ENCODE measurements around the gene CD8B2. TPM values are rescaled to one million over a fixed set of nuclear protein-coding genes. Genes with fewer than 3 reads are reported as not detected.

CD8B2 gene
- total RNA-seq, 1 experiment from 2014 or later: not detected

DNA sequence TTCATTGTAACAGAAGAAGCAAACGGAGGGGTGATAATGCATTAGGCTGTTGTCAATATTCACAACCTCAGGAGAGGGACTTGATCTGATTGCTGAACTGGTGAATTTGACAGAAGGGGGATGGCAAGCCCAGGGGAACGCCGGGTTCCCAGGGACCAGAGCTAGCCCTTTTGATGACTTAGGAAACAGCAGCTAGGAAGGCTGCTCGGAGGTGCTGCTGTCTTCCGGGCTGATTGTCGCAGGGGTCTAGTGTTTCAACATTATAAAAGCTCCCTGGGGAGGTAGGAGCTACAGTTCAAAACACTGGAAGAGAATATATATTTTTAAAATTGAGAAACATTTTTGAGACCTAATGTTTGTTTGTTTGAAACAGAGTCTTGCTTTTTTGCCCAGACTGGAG, 47.3 kb downstream of the CD8B2 start:
- Histone ChIP-seq H3K4me1 (ENCODE audit: insufficient read depth, low read length) (peaks cover 2% of the 10 kb centered on the region; the same call in 1 of the 2 replicates), H3K9ac (ENCODE audit: extremely low read depth, insufficient read length, low read length) (no peak overlapping the region), H3K56ac (ENCODE audit: insufficient read length, low read depth, low read length) (no peak overlapping the region), H3K27me3 (ENCODE audit: insufficient read depth, low read length) (no peaks in the 10 kb centered on the region), H3K9me3 (ENCODE audit: control insufficient read depth, low read depth, low read length) (no peaks in the 10 kb centered on the region), H4K8ac (replicated peaks; ENCODE audit: insufficient read length, low read depth, low read length) (no peak overlapping the region), H3K79me2 (ENCODE audit: insufficient read depth, low read length) (no peaks in the 10 kb centered on the region), H2AFZ (ENCODE audit: low read length) (no peak overlapping the region), H3T11ph (ENCODE audit: low read length) (no peak overlapping the region), H2BK12ac (ENCODE audit: insufficient read length, low read depth, low read length) (no peak overlapping the region), H3K79me1 (ENCODE audit: insufficient read depth, low read depth, low read length, poor library complexity, severe bottlenecking) (no peaks in the 10 kb centered on the region), H2AK5ac (ENCODE audit: insufficient read length, low read length) (no peak overlapping the region), H3K14ac (ENCODE audit: insufficient read depth, low read length) (no peak overlapping the region), H4K5ac (ENCODE audit: insufficient read length, low read depth, low read length) (no peak overlapping the region), H2BK15ac (ENCODE audit: low read depth, low read length) (no peak overlapping the region), H3K4ac (ENCODE audit: low read depth, low read length) (no peak overlapping the region), H3K18ac (ENCODE audit: insufficient read length, low read depth, low read length) (no peak overlapping the region), H4K20me1 (ENCODE audit: control insufficient read depth, insufficient read depth, insufficient read length) (no peaks in the 10 kb centered on the region), H3K23me2 (ENCODE audit: insufficient read length, low read depth, low read length, poor library complexity, severe bottlenecking) (no peaks in the 10 kb centered on the region), H4K91ac (ENCODE audit: insufficient read length, low read depth, low read length) (no peak overlapping the region), H3K4me2 (ENCODE audit: insufficient read depth, insufficient read length, low read length) (no peak overlapping the region), H3K27ac (ENCODE audit: insufficient read length, low read depth, low read length) (no peak overlapping the region), H2BK120ac (ENCODE audit: low read depth, low read length, poor library complexity, severe bottlenecking) (no peak overlapping the region), H2BK5ac (ENCODE audit: insufficient read length, low read length) (no peak overlapping the region), H3K23ac (ENCODE audit: insufficient read length, low read depth, low read length) (no peak overlapping the region), H2BK20ac (ENCODE audit: low read depth, low read length, poor library complexity, severe bottlenecking) (no peak overlapping the region)
- H3K4me1 Mint-ChIP-seq: peaks cover 14 to 16% of the 10 kb centered on the region in 2 experiments
- H3K4me3 Mint-ChIP-seq: no peak overlapping the region
- no peak overlapping the region for H3K27ac Mint-ChIP-seq
- TF ChIP-seq, protein P1, sequence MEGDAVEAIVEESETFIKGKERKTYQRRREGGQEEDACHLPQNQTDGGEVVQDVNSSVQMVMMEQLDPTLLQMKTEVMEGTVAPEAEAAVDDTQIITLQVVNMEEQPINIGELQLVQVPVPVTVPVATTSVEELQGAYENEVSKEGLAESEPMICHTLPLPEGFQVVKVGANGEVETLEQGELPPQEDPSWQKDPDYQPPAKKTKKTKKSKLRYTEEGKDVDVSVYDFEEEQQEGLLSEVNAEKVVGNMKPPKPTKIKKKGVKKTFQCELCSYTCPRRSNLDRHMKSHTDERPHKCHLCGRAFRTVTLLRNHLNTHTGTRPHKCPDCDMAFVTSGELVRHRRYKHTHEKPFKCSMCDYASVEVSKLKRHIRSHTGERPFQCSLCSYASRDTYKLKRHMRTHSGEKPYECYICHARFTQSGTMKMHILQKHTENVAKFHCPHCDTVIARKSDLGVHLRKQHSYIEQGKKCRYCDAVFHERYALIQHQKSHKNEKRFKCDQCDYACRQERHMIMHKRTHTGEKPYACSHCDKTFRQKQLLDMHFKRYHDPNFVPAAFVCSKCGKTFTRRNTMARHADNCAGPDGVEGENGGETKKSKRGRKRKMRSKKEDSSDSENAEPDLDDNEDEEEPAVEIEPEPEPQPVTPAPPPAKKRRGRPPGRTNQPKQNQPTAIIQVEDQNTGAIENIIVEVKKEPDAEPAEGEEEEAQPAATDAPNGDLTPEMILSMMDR (conservative IDR thresholded peaks at IDR 0.05): no peak
- peaks cover 1% of the 10 kb centered on the region; the same call in 1 of the 2 replicates for H3K27me3 Mint-ChIP-seq (ENCODE audit: low read depth)
- H3K36me3 Mint-ChIP-seq (ENCODE audit: insufficient read depth in 1 of 3, low read depth in 3 of 3): no peaks in the 10 kb centered on the region
- no peak for DNase-seq
- no peaks in the 10 kb centered on the region; a peak in 1 of 5 replicates for H3K9me3 Mint-ChIP-seq
- no CpG with 5 or more reads among the region's 6 CpGs for WGBS (ENCODE audit: extremely low coverage, insufficient read length, low lambda C conversion rate)
